Upper lobe of right lung (tissue), 1 donor: ENCODE data around the gene PDZD11. TPM values are rescaled to one million over a fixed set of nuclear protein-coding genes. Genes with fewer than 3 reads are reported as not detected.

ENCODE experiments used
- ATAC-seq: fragments of 200-7000 bp; cut with Tn5 transposase; one replicate; pipeline ENCODE4 v1.9.1; 2020; ENCODE audit warnings: mild to moderate bottlenecking, moderate library complexity
- DNase-seq: peaks from one replicate; pipeline ENCODE4 v3.0.0-alpha.2; 2020
- H3K27ac ChIP-seq: fragments of 200-600 bp; one replicate; pipeline ENCODE4 v1.8.0; 2022
- H3K27me3 ChIP-seq: fragments of 200-600 bp; one replicate; pipeline ENCODE4 v1.8.0; 2022; ENCODE audit warnings: mild to moderate bottlenecking
- H3K36me3 ChIP-seq: fragments of 200-600 bp; one replicate; pipeline ENCODE4 v1.8.0; 2022
- H3K4me1 ChIP-seq: fragments of 200-600 bp; one replicate; pipeline ENCODE4 v1.8.0; 2022
- H3K4me3 ChIP-seq: fragments of 200-600 bp; one replicate; pipeline ENCODE4 v1.8.0; 2022; ENCODE audit warnings: mild to moderate bottlenecking
- H3K9me3 ChIP-seq: fragments of 200-600 bp; one replicate; pipeline ENCODE4 v1.8.0; 2022
- CTCF ChIP-seq: fragments of 200-600 bp; IDR thresholded peaks from one replicate; pipeline ENCODE4 v1.8.0; 2022; ENCODE audit warnings: antibody characterized with exemption
- intact Hi-C: fragments of 100-400 bp; cut with DNase I; formaldehyde crosslinking; loops from one replicate; pipeline ENCODE4 v1.11.0; 2022
- long read RNA-seq: library from polyadenylated mRNA; unstranded; transcript quantifications from one replicate; pipeline ENCODE4 v2.0.0, GENCODE V29; 2021
- total RNA-seq: library from RNA; stranded (reverse); fragmentation: NEBNext Ultra II Directional; extraction: Animal tissue kit (Norgen Biotek cat#: 25700); gene quantifications from one replicate; pipeline ENCODE4 v1.2.1, GENCODE V29; 2021
- donor health status: DM: no; HTN: yes; CAD: no; lungs with severe emphysema.

PDZD11 gene
- total RNA-seq = 23.6 TPM
- long read RNA-seq, transcript PDZD11-201 (7 exons, 1,043 nt) = major isoform, 19 of 23 reads
- long read RNA-seq, partial matches to known transcripts = 2 of 23 reads
- long read RNA-seq, other reads (novel, unspliced or antisense) = 0 of 23 reads

- H3K36me3 ChIP-seq = no peaks in the 10 kb centered on the region
- intact Hi-C loops = no loop called here
- TF ChIP-seq CTCF = no peak
- peak; percentile 100 for ATAC-seq
- H3K27ac ChIP-seq = peak within 1 kb of the TSS; percentile 47
- H3K9me3 ChIP-seq = no peaks in the 10 kb centered on the region
- H3K4me3 ChIP-seq = peak within 1 kb of the TSS; percentile 63
- peaks cover 6% of the 10 kb centered on the region for H3K4me1 ChIP-seq
- DNase-seq = peak; percentile 90
- H3K27me3 ChIP-seq = no peaks in the 10 kb centered on the region
These were observed at the start of gene PDZD11, which contains the start of gene KIF4A for GRCh38 chrX:70289793-70290770. TSS of gene PDZD11 (minus strand) at chrX:70289927. CDS start at chrX:70289341, 586 bp downstream. TSS of gene KIF4A (plus strand) at chrX:70290104. CDS start at chrX:70290459, 355 bp downstream.

DNA sequence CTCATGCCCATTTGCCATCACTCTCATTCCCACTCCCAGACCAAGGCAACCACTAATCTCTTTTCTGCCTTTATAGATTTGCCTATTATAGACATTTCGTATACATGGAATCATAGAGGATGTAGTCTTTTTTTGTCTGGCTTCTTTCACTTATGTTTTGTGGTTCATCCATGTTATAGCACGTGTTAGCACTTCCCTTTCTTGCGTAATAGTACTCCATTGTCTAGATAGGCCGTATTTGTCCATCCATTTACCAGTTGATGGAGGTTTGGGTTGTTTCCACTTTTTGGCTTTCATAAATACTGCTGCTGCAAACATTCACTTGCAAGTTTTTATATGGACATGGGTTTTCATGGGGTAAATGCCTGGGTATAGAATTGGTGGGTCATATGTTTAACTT lies 48.6 kb upstream of the PDZD11 start:
- H3K27me3 ChIP-seq = no peaks in the 10 kb centered on the region
- TF ChIP-seq CTCF = no peak
- H3K4me1 ChIP-seq = no peaks in the 10 kb centered on the region
- no peaks in the 10 kb centered on the region for H3K36me3 ChIP-seq
- DNase-seq = no peak
- no peaks in the 10 kb centered on the region for H3K9me3 ChIP-seq
- no peak overlapping the region for H3K4me3 ChIP-seq
- H3K27ac ChIP-seq = no peak overlapping the region
- no peak for ATAC-seq
- intact Hi-C loops = no loop called here

DNA sequence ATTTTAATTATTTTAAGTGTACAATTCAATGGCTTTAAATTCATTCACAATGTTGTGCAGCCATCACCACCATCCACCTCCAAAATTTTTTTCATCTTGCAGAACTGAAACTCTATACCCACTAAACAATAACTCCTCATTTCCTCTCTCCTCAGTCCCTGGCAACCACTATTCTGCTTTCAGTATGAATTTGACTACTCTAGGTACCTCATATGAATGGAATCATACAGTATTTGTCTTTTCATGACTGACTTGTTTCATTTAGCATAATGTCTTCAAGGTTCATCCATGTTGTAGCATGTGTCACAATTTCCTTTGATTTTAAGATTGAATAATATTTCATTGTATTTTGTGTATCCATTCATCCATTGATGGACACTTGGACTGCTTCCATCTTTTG lies 47.0 kb upstream of the PDZD11 start:
- Histone ChIP-seq H3K4me1 (no peaks in the 10 kb centered on the region), H3K9me3 (no peaks in the 10 kb centered on the region), H3K36me3 (no peaks in the 10 kb centered on the region), H3K27ac (no peak overlapping the region), H3K27me3 (no peaks in the 10 kb centered on the region), H3K4me3 (no peak overlapping the region)
- ATAC-seq (no peak), DNase-seq (no peak)
- intact Hi-C loops = no loop called here
- TF ChIP-seq CTCF = no peak

DNA sequence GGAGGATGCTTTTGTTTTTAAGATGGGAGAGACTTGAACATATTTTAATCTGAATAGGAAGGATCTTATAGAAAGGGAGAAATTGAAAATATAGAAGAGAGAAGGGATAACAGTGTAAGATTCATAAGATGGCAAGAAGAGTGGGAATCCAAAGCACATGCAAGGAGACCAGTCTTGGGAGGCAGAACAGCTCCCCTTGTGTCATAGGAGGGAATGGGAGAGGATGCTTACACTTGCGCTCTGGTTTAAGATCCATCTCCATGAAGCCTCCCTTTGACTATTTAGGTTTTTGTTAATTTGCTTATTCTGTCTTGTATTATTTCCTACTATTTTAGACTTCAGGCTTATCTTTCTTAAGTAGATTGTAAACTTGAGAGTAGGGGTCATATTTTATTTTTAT lies 42.9 kb upstream of the PDZD11 start:
- Histone ChIP-seq H3K4me1 (no peaks in the 10 kb centered on the region), H3K4me3 (no peak overlapping the region), H3K27me3 (no peaks in the 10 kb centered on the region), H3K27ac (no peak overlapping the region), H3K36me3 (no peaks in the 10 kb centered on the region), H3K9me3 (no peaks in the 10 kb centered on the region)
- intact Hi-C loops = no loop called here
- ATAC-seq (no peak), DNase-seq (no peak)
- TF ChIP-seq CTCF = no peak

GRCh38 chrX:70331161-70331560 lies 41.4 kb upstream of the PDZD11 start:
- Histone ChIP-seq H3K9me3 (no peaks in the 10 kb centered on the region), H3K27ac (no peak overlapping the region), H3K4me1 (no peaks in the 10 kb centered on the region), H3K36me3 (no peaks in the 10 kb centered on the region), H3K4me3 (no peak overlapping the region), H3K27me3 (no peaks in the 10 kb centered on the region)
- ATAC-seq = no peak
- TF ChIP-seq CTCF = no peak
- DNase-seq = no peak
- intact Hi-C loops = no loop called here
